ENCODE measurements around the gene IBA57. TPM values are rescaled to one million over a fixed set of nuclear protein-coding genes. Genes with fewer than 3 reads are reported as not detected.
A peak's percentile ranks its signal among the peaks of the same experiment; 100 is the strongest.

The IBA57 gene
- polyA plus RNA-seq, 1 of the 3 experiments (the other 2 are of a cell fraction), result 1.8 TPM

- TF ChIP-seq REST (IDR thresholded peaks at IDR 0.05; ENCODE audit: low read depth, low read length) (no peak), FOXM1 (IDR thresholded peaks at IDR 0.05; ENCODE audit: low read depth) (no peak), CTCF (IDR thresholded peaks at IDR 0.05) (no peak)
Observed at GRCh38 chr1:228150120-228150460, 15.5 kb upstream of the IBA57 start (continued).

GRCh38 chr1:228150461-228151179 lies 15.0 kb upstream of the IBA57 start:
- H3K4me1 ChIP-seq (ENCODE audit: control insufficient read depth in 1 of 2, insufficient read depth in 2 of 2, low read depth in 1 of 2, low read length in 1 of 2), result peaks cover 0 to 12% of the 10 kb centered on the region in 2 experiments; a peak in 1 of 4 replicates
- no peak overlapping the region; a peak in 1 of 4 replicates for H3K27ac ChIP-seq (ENCODE audit: low read depth in 2 of 2, low read length in 1 of 2)
- H3K4me2 ChIP-seq, result no peak overlapping the region
- CTCF ChIA-PET, result interaction anchor here (2.8 kb wide), 1 partner anchor 15 kb away, joined by 17 read pairs; the partner anchor contains the start of gene IBA57
- H2AFZ ChIP-seq (ENCODE audit: low read depth), result no peak overlapping the region
- no peak overlapping the region for H3K9ac ChIP-seq
- no peak for TF ChIP-seq USF1 (IDR thresholded peaks at IDR 0.05; ENCODE audit: borderline replicate concordance, low read depth)
- TF ChIP-seq MEF2A (IDR thresholded peaks at IDR 0.05; ENCODE audit: borderline replicate concordance, low read depth), result no peak
- no peak for TF ChIP-seq TAF1 (IDR thresholded peaks at IDR 0.05; ENCODE audit: borderline replicate concordance, low read depth, low read length)
- TF ChIP-seq RAD21 (IDR thresholded peaks at IDR 0.05; ENCODE audit: low read length), result no peak
- no peak for TF ChIP-seq FOXM1 (IDR thresholded peaks at IDR 0.05; ENCODE audit: low read depth)
- no peak for TF ChIP-seq CHD2 (IDR thresholded peaks at IDR 0.05; ENCODE audit: low read length, partially characterized antibody)
- H3K27me3 ChIP-seq (ENCODE audit: insufficient read depth), result no peaks in the 10 kb centered on the region
- no peaks in the 10 kb centered on the region for H3K9me2 ChIP-seq
- H4K20me1 ChIP-seq (ENCODE audit: insufficient read depth), result peaks cover 20% of the 10 kb centered on the region
- 74% methylated on average over 3 of the region's 17 CpGs for WGBS (ENCODE audit: low lambda C conversion rate)
- H3K4me3 ChIP-seq (ENCODE audit: low read depth in 2 of 2, low read length in 1 of 2), result no peak overlapping the region
- DNase-seq, result peak; percentile 44
- no peaks in the 10 kb centered on the region for H3K9me3 ChIP-seq
- H3F3A ChIP-seq (replicated peaks; ENCODE audit: insufficient read depth), result no peaks in the 10 kb centered on the region
- H3K79me2 ChIP-seq (ENCODE audit: insufficient read depth), result peaks cover 14% of the 10 kb centered on the region
- POLR2A ChIA-PET, result interaction anchor here (1.3 kb wide), 1 partner anchor 15 kb away, joined by 3 read pairs; the partner anchor contains the start of gene IBA57
- H3K36me3 ChIP-seq (replicated peaks in 1 of 2; ENCODE audit: control insufficient read depth in 1 of 2, insufficient read depth in 2 of 2, low read length in 1 of 2), result peaks cover 0 to 30% of the 10 kb centered on the region in 2 experiments
